PFSK-1 (cell line): ENCODE data around the gene TOMM6.

ENCODE experiments used
- FOXP2 ChIP-seq: optimal IDR thresholded peaks from 2 replicates; pipeline ENCODE3; 2011; ENCODE audit warnings: borderline replicate concordance, control low read depth, inconsistent platforms; ENCODE audit not compliant: insufficient read depth; ENCODE audit errors: extremely low read length, extremely low read depth
- POLR2AphosphoS5 ChIP-seq: IDR thresholded peaks from 2 replicates; pipeline ENCODE4 v1.6.1; 2012; ENCODE audit warnings: low read depth, mild to moderate bottlenecking, control low read depth, low read length, moderate library complexity
- SIN3A ChIP-seq: IDR thresholded peaks from 2 replicates; pipeline ENCODE4 v1.6.1; 2012; ENCODE audit warnings: mild to moderate bottlenecking, low read length, moderate library complexity, borderline replicate concordance; ENCODE audit not compliant: insufficient read depth
- TAF1 ChIP-seq: IDR thresholded peaks from 2 replicates; pipeline ENCODE4 v1.6.1; 2012; ENCODE audit warnings: low read length, control low read depth, borderline replicate concordance; ENCODE audit not compliant: insufficient read depth
- TF ChIP-seq, protein P1 (sequence below), 2 experiments: IDR thresholded peaks; 2 replicates each; pipeline versions ENCODE4 v1.6.1 to v1.8.0; 2011 to 2012; ENCODE audit warnings: low read depth in 2 of 2, low read length in 2 of 2, control low read depth in 1 of 2, inconsistent platforms in 1 of 2, mild to moderate bottlenecking in 1 of 2, moderate library complexity in 1 of 2; ENCODE audit not compliant: insufficient read depth in 1 of 2

TOMM6 gene

DNA sequence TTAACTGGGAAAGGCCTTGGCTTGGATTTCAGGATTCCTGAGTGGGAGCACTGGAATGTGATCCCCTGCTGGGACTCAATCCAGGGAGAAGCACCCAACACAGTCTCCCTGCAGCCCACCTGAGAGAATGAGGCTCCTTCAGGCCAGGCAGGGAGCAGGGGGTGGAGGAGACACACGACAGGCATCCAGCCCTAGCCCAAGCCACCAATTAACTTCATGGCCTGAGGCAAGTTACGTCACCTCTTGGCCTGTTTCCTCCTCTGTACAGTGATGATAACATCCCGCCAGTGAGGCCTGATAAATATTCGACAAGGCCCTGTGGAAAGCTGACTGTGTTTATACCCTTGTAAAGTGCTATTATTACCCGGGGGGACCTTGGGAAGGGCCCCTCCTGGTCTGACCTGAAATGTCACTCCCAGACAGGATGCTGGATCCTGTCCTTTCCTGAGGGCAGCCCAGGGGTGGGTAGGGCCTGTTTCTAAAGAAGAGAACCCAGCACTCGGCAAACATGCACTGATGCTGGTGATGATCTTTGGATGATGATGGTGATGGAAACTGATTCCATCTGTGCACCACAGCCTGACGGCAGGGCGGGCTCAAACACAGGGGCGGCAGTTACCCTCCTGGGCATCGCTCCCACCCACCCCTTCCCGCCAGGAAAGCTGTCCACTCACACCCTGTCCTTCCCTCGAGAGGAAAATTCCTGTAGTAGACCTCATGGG, 20.2 kb upstream of the TOMM6 start:
- TF ChIP-seq, protein P1, sequence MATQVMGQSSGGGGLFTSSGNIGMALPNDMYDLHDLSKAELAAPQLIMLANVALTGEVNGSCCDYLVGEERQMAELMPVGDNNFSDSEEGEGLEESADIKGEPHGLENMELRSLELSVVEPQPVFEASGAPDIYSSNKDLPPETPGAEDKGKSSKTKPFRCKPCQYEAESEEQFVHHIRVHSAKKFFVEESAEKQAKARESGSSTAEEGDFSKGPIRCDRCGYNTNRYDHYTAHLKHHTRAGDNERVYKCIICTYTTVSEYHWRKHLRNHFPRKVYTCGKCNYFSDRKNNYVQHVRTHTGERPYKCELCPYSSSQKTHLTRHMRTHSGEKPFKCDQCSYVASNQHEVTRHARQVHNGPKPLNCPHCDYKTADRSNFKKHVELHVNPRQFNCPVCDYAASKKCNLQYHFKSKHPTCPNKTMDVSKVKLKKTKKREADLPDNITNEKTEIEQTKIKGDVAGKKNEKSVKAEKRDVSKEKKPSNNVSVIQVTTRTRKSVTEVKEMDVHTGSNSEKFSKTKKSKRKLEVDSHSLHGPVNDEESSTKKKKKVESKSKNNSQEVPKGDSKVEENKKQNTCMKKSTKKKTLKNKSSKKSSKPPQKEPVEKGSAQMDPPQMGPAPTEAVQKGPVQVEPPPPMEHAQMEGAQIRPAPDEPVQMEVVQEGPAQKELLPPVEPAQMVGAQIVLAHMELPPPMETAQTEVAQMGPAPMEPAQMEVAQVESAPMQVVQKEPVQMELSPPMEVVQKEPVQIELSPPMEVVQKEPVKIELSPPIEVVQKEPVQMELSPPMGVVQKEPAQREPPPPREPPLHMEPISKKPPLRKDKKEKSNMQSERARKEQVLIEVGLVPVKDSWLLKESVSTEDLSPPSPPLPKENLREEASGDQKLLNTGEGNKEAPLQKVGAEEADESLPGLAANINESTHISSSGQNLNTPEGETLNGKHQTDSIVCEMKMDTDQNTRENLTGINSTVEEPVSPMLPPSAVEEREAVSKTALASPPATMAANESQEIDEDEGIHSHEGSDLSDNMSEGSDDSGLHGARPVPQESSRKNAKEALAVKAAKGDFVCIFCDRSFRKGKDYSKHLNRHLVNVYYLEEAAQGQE (IDR thresholded peaks at IDR 0.05; ENCODE audit: insufficient read depth in 1 of 2, low read depth in 2 of 2, low read length in 2 of 2), result 0 out of 4 replicates have a peak, but pooled peaks of 1 of the 2 experiments have one; percentile 10
- TF ChIP-seq SIN3A (0 out of 2 replicates have a peak, but pooled peaks have one; percentile 39), FOXP2 (peak; percentile 52), TAF1 (no peak), POLR2AphosphoS5 (no peak)

DNA sequence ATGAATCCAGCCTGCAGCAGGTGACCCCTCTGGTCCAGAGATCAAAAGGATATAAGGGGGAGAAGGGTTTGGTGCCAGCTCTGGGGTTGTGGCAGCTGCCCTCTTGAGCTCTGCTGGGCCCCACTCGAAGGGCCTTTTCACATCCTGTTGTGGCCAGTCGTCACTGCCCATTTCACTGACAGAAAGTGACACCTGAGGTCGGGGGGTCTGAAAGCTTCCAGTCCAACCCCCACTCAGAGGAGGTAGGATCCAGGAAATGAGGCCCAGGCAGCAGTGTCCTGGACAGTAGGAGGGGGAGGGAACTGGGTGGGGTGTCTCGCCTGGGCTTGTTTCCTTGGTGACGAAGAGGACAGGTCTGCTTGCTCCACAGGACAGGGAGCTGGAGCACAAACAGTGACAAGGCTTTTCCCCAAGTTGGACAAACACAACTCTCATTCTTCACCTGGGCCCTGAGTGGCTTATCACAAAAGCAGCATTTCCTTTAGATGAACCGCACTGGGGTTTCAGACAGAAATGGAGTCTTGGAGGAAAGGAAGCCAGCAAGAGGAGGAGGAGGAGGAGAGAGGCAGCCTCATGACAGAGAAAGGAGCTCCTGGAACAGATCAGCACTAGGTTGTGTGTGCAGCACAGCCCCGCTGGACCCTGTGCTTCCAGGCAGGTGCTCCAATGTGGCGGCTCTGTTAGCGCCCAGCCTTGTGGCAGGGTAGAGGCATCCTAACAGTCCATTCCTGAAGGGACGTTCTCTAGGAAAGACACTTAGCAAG, 18.8 kb upstream of the TOMM6 start:
- TF ChIP-seq SIN3A (no peak), FOXP2 (no peak), POLR2AphosphoS5 (no peak), TAF1 (no peak)
- TF ChIP-seq, protein P1 (IDR thresholded peaks at IDR 0.05; ENCODE audit: insufficient read depth in 1 of 2, low read depth in 2 of 2, low read length in 2 of 2), result no peak

DNA sequence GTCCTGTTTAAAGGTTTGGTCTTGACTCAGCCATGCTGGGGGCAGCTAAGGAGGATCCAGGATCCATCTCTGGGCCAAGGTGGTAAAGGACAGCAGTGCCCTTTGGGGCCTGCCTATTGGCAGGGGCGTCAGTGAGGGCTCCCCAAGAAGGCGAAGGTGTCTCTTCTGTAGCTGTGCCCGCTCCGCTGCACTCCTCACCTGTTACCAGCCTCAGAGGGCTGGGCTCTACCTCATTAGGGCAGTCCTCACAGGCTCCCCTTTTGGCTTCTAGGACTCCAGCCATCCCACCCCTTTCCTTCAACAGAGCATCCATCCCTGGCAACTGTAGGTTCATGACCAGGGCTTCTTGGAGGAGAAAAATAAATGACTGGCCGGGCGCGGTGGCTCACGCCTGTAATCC, 18.1 kb upstream of the TOMM6 start:
- TF ChIP-seq, protein P1 (IDR thresholded peaks at IDR 0.05; ENCODE audit: insufficient read depth in 1 of 2, low read depth in 2 of 2, low read length in 2 of 2), result no peak
- TF ChIP-seq POLR2AphosphoS5, result no peak
- TF ChIP-seq SIN3A, result no peak
- TF ChIP-seq FOXP2, result no peak
- TF ChIP-seq TAF1, result no peak

DNA sequence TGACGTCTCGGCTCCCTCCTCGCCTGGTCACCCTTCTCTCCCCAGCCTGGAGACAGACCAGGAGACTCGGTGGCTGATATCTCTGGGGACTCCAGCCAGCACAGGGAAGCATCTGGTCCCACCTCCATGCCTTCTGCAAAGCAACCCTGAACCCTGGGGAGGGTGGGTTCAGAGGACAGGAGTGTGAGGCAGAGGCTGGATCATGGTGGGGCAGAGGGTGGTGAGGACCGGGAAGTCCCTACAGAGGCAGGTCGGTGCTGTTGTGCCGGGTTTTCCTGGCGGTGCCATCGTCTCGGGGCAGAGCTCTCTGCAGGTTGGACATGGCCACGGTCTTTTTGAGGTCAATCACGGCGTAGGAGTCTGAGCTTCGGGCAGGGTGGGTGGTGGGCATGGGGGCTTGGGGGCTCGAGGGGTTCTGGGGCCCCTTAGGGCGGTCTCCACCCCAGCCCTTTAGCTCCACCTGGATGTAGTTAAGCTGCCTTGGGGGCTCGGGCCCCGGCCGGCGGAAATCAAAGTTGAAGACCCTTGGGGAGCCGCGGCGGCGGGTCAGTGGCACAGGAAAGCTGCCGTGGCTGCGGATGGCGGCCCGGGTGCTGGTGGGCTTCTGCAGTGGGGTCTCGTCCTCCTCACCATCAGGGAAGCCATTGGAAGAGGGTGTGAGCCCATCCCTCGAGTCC, 17.0 kb upstream of the TOMM6 start:
- TF ChIP-seq TAF1 (no peak), POLR2AphosphoS5 (no peak), FOXP2 (no peak), SIN3A (no peak)
- TF ChIP-seq, protein P1 (IDR thresholded peaks at IDR 0.05; ENCODE audit: insufficient read depth in 1 of 2, low read depth in 2 of 2, low read length in 2 of 2), result no peak
